GM12875 (cell line): ENCODE results near the gene EYS.

Experiments used
- H3K4me3 ChIP-seq: one replicate; pipeline ENCODE4 v1.5.1; 2011; ENCODE audit warnings: low read depth, low read length, control low read depth
- TF ChIP-seq, protein P1 (sequence below): IDR thresholded peaks from 2 replicates; pipeline ENCODE4 v1.5.1; 2011; ENCODE audit warnings: low read depth, mild to moderate bottlenecking, control low read depth, inconsistent platforms, low read length, moderate library complexity, borderline replicate concordance; ENCODE audit not compliant: insufficient read depth

The EYS gene

DNA sequence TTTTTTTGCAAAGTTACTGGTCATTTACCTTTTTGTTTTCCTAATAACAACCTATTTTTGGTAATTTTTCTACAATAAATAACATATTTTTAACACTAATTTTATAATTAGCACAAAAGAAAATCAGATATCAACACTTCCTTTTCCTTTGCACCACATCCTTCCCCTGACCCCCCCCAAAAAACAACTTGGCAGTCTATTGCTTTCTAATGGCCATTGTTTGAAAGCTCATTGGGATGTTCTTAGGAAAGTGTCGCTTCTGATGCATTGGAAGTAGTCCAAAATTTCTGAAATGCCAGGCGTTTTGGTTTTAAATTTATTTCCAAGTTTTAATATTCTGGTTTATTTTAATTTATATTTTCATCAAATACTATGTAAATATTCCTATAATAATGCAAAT, 407.8 kb downstream of the EYS start:
- no peak overlapping the region for H3K4me3 ChIP-seq
- TF ChIP-seq, protein P1, sequence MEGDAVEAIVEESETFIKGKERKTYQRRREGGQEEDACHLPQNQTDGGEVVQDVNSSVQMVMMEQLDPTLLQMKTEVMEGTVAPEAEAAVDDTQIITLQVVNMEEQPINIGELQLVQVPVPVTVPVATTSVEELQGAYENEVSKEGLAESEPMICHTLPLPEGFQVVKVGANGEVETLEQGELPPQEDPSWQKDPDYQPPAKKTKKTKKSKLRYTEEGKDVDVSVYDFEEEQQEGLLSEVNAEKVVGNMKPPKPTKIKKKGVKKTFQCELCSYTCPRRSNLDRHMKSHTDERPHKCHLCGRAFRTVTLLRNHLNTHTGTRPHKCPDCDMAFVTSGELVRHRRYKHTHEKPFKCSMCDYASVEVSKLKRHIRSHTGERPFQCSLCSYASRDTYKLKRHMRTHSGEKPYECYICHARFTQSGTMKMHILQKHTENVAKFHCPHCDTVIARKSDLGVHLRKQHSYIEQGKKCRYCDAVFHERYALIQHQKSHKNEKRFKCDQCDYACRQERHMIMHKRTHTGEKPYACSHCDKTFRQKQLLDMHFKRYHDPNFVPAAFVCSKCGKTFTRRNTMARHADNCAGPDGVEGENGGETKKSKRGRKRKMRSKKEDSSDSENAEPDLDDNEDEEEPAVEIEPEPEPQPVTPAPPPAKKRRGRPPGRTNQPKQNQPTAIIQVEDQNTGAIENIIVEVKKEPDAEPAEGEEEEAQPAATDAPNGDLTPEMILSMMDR, result no peak

DNA sequence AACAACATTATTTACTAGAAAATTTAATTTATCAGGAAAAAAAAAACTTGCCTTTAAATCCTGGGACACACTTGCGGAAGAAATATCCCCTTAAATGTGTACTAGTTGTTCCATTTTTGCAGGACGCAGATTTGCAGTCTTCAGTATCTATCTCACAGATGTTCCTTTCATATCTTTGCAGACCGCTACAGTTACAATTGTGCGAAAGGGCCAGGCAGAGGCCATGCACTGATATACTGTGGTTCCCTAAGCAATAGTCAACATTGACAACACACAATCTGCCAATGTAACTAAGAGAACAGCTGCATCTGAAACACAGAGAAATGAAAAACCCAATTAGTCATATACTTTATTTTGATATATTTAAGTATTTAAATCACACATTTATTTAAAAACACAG, 411.2 kb downstream of the EYS start:
- TF ChIP-seq, protein P1, result no peak
- H3K4me3 ChIP-seq, result no peak overlapping the region

- no peak overlapping the region for H3K4me3 ChIP-seq
- TF ChIP-seq, protein P1, result no peak
These were observed 417.5 kb downstream of the EYS start for GRCh38 chr6:65289491-65289890.

DNA sequence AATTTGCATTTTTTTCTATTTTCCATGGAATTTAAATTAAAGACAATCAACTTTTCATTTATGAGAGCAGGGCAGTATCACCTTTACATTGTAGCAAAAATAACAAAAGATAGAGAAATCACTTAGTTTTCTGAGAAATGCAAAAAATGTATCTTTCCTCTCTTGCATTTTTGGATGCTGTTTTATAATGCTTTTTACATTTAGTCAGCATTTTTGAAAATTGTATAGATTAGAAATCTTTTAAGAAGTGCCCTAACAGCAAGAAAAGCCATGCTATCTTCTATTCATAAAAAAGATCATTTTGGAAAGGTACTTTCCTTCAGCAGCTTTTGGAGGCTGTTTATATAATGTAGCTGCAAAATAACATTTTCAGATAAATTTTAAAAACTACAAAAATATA, 421.8 kb downstream of the EYS start:
- H3K4me3 ChIP-seq, result no peak overlapping the region
- TF ChIP-seq, protein P1, result no peak

DNA sequence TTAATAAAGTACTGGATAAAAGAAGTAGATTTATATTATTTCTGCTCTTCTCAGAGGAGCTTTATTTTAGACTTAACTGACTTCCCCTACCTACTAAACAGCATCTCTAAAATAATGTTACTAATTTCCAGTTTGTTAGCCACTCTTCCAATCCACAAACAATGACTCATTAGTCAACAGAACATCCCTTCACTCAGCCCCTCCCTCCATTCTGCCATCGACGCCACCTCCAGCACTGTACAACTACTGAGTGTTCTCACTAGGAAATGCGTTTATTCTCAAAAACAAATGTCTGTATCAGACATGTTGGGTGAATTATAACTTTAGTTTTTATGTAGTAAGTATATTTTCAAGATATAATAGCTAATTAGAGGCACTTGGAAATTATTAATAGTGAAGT, 427.0 kb downstream of the EYS start:
- H3K4me3 ChIP-seq, result no peak overlapping the region
- TF ChIP-seq, protein P1, result no peak

GRCh38 chr6:65262241-65262640, 444.8 kb downstream of the EYS start:
- TF ChIP-seq, protein P1, result no peak
- no peak overlapping the region for H3K4me3 ChIP-seq

GRCh38 chr6:65259982-65260381, 447.0 kb downstream of the EYS start:
- TF ChIP-seq, protein P1, result no peak
- no peak overlapping the region for H3K4me3 ChIP-seq
